Activated T-helper 1 cell treated with anti-CD3 and anti-CD28 coated beads, Interleukin-12 subunit alpha, Interleukin-12 subunit beta, Interleukin-2, Interleukin-4 antibody, amounts not matched to agents 30 ng/mL and 10 ng/mL and 1 ng/mL, durations not matched to agents 14 hours and 24 hours and 36 hours (primary cell): ENCODE data around the gene TTR. TPM values are rescaled to one million over a fixed set of nuclear protein-coding genes. Genes with fewer than 3 reads are reported as not detected.

Experiments
- DNase-seq: peaks from one replicate; pipeline ENCODE4 v3.0.0; 2021; ENCODE audit warnings: low spot score
- H3K27ac Mint-ChIP-seq: one replicate; pipeline ENCODE4 v1.8.0; 2021; ENCODE audit warnings: mild to moderate bottlenecking, mixed read lengths
- H3K27me3 Mint-ChIP-seq: one replicate; pipeline ENCODE4 v1.8.0; 2022; ENCODE audit warnings: mild to moderate bottlenecking, moderate library complexity, mixed read lengths; ENCODE audit not compliant: insufficient read depth
- H3K36me3 Mint-ChIP-seq: one replicate; pipeline ENCODE4 v1.8.0; 2021; ENCODE audit warnings: low read depth, mixed read lengths
- H3K4me1 Mint-ChIP-seq: one replicate; pipeline ENCODE4 v1.8.0; 2021; ENCODE audit warnings: low read depth, mixed read lengths
- H3K4me3 Mint-ChIP-seq: one replicate; pipeline ENCODE4 v1.8.0; 2021; ENCODE audit warnings: mild to moderate bottlenecking, moderate library complexity, mixed read lengths
- H3K9me3 Mint-ChIP-seq: one replicate; pipeline ENCODE4 v1.8.0; 2021; ENCODE audit warnings: mixed read lengths
- intact Hi-C: fragments of 100-400 bp; cut with micrococcal nuclease; formaldehyde crosslinking; loops from one replicate; pipeline ENCODE4 v1.15.1; 2024
- total RNA-seq: library from RNA; stranded (reverse); gene quantifications from 2 replicates; pipeline ENCODE4 v1.2.3, GENCODE V29; 2022

Gene TTR
- total RNA-seq, 1 donor from 2014 or later = not detected

DNA sequence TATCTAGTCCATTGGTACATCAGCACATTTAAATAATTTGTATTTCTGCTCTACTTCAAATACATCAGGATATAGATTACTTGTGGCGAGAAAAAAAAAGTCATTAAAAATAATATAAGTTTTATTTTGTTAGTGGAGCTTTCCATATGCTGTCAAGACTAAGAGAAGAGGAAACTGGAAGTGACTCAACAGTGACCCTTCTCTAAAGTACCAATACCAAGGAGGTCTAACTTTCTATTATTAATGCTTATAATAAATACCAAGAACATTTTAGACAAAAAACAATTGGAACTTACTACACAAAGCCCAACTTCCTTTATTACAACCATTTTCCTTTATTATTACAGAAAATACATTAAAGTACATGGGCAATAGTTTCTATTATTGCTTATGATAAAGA is 39.8 kb downstream of the TTR start:
- H3K27me3 Mint-ChIP-seq = peaks cover 5% of the 10 kb centered on the region
- no peak for DNase-seq
- H3K4me1 Mint-ChIP-seq = peaks cover 15% of the 10 kb centered on the region
- intact Hi-C loops = no loop called here
- no peaks in the 10 kb centered on the region for H3K9me3 Mint-ChIP-seq
- no peak overlapping the region for H3K4me3 Mint-ChIP-seq
- H3K27ac Mint-ChIP-seq = no peak overlapping the region
- no peaks in the 10 kb centered on the region for H3K36me3 Mint-ChIP-seq

DNA sequence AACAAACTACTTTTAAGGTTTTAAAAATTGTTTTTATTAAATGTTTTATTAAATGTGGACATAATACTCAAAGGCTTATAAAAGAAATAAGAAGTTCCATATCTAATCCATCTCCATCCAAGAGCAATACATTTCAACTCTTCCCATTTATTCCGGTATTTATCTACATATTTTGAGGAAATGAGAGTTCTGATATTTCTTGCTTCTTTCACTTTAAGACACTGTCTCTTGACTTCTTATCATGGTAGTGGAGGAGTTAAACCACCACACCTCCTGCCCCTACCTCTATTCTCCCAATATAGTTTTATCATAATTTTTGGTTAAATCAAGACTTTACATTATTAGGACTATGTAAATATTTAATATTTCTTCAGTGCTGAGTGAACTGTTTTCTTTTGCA is 40.7 kb downstream of the TTR start:
- peaks cover 2% of the 10 kb centered on the region for H3K36me3 Mint-ChIP-seq
- peaks cover 15% of the 10 kb centered on the region for H3K4me1 Mint-ChIP-seq
- intact Hi-C loops = no loop called here
- no peak for DNase-seq
- H3K27me3 Mint-ChIP-seq = peaks cover 5% of the 10 kb centered on the region
- no peak overlapping the region for H3K27ac Mint-ChIP-seq
- no peaks in the 10 kb centered on the region for H3K9me3 Mint-ChIP-seq
- H3K4me3 Mint-ChIP-seq = no peak overlapping the region

DNA sequence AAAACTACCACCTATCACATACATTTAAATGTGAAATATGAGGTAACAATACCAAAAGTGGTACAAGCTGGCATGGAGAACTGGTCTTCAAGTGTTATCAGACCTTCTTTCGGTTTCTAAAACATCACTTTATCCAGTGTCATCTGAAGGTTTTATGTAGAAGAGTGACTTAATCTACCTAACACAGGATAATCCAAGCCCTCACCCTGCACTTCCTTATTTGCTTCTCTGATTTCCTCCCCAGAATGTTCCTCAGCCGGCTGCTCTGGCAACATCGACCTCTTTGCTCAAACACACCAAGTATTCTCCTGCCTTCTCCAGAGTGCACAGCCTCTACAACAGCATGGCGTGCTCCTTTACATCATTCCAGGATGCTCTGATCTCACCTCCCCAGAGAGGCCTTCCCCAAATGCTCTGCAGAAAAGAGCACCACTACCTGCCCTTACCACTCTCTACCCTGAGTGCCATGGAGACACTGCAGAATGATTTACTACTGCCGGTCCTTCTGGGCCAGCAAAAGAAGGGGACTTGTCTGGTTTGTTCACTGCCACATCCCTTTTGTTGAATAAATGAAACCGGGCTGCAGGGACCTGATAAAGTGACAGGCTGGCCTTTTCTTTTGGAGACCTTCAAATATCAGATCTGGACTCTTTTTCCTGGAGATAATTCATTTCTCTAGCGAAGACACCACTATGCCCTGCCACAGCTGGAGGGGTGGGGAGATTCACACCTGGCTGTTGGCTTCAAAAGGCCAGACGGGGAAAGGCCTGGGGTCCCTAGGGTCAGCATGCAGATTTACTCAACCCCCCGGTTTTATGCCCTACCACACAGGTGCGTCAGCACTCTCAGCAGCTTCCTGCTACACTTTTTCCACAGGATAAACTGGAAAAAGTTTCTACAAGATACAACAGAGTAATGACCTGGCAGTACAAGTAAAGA is 42.0 kb downstream of the TTR start:
- no peak for DNase-seq
- H3K36me3 Mint-ChIP-seq = peaks cover 2% of the 10 kb centered on the region
- no peak overlapping the region for H3K27ac Mint-ChIP-seq
- H3K9me3 Mint-ChIP-seq = no peaks in the 10 kb centered on the region
- no peak overlapping the region for H3K4me3 Mint-ChIP-seq
- H3K27me3 Mint-ChIP-seq = peaks cover 5% of the 10 kb centered on the region
- intact Hi-C loops = no loop called here
- peaks cover 15% of the 10 kb centered on the region for H3K4me1 Mint-ChIP-seq

DNA sequence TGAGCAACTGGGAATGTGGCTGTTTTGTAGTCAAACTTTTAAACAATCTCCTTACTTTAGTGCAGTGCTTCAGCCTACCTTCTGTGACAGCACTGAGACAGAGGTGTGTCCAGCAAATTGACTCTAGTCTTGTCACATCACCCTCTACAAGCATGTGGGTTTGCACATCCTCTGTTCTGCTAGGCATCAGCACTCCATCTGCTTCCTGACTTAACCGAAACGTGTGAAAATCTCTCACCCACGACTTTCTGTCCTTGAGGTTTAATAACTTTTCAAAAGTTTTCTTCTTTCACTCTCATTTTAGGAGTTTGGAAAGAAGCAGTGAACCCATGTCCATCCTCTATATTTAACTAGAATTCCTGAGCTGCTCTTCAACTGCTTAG is 42.6 kb downstream of the TTR start:
- Mint-ChIP-seq H3K4me1 (peaks cover 15% of the 10 kb centered on the region), H3K36me3 (peaks cover 2% of the 10 kb centered on the region), H3K9me3 (no peaks in the 10 kb centered on the region), H3K27me3 (peaks cover 5% of the 10 kb centered on the region), H3K27ac (no peak overlapping the region), H3K4me3 (no peak overlapping the region)
- intact Hi-C loops = no loop called here
- DNase-seq = no peak

DNA sequence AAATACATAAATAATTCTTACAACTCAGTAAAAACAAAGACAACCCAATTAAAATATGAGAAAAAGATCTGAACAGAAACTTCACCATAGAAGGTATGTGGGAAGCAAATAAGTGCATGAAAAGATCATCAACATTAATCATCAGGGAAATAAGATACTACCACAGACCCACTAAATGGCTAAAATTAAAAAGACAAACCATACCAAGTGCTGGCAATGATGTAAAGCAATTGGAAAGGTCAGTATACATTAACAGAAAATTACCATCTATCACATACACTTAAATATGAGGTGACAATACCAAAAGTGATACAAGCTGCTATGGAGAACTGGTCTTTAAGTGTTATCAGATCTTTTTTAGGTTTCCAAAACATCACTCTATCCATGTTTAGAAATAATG is 44.7 kb downstream of the TTR start:
- Mint-ChIP-seq H3K4me1 (peaks cover 15% of the 10 kb centered on the region), H3K27me3 (peaks cover 2% of the 10 kb centered on the region), H3K9me3 (no peaks in the 10 kb centered on the region), H3K36me3 (peaks cover 2% of the 10 kb centered on the region), H3K4me3 (no peak overlapping the region), H3K27ac (no peak overlapping the region)
- intact Hi-C loops = no loop called here
- no peak for DNase-seq

DNA sequence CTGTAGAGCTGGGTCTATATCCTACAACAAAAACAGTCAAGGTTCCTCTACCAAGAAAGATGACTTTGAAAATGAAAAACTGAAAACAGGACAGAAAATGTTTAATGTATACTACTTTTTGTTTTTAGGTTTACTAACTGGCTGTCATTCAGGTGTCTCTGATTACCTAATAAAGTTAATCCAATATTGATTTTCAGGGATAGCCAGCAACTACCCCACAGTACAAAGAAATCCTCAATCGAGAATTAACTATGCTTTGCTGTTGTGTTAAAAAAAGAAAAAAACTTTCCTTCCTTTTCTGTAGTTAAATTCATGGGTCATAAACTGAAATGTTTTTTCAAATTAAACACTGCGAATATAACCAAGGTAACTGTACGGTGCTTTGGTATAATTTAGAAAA is 45.8 kb downstream of the TTR start:
- intact Hi-C loops = no loop called here
- Mint-ChIP-seq H3K4me1 (peaks cover 15% of the 10 kb centered on the region), H3K4me3 (no peak overlapping the region), H3K9me3 (no peaks in the 10 kb centered on the region), H3K27me3 (peaks cover 2% of the 10 kb centered on the region), H3K27ac (no peak overlapping the region), H3K36me3 (peaks cover 2% of the 10 kb centered on the region)
- no peak for DNase-seq

DNA sequence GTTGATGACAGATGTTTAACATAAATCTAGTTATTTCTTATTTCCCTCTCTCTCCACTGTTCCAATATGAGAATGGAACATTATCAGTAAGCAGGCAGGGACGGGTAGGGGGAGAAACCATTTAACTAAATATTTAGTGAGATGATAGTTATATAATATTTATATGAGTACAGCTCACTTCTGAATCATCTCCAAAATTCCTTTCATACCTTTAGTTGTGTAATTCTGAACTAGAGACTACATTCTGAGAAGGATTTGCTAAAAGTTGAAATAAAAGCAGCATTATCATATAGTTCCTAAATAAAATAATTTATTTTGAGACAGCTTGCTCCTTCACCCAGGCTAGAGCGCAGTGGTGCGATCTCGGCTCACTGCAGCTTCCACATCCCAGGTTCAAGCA is 51.3 kb downstream of the TTR start:
- Mint-ChIP-seq H3K4me3 (no peak overlapping the region), H3K36me3 (no peaks in the 10 kb centered on the region), H3K27me3 (peaks cover 2% of the 10 kb centered on the region), H3K9me3 (no peaks in the 10 kb centered on the region), H3K4me1 (peaks cover 11% of the 10 kb centered on the region), H3K27ac (no peak overlapping the region)
- intact Hi-C loops = no loop called here
- no peak for DNase-seq

DNA sequence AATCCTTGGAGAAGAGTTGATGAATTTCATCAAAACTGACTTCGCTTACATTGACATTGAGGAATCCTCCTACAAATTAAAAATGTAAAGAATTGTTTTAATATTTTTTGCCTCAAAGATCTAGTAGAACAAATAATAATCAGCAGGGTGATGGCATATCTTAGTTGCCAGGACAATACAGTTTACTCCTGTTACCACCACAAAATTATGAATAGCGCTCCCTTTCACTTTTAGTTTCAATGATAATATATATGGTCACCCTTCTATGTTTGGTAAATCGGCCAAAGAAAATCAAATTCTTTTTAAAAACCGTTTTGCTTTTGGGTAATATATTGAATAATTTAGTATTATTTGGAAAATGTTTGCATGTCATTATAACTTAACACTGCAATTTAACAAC is 53.7 kb downstream of the TTR start:
- peaks cover 8% of the 10 kb centered on the region for H3K27me3 Mint-ChIP-seq
- no peaks in the 10 kb centered on the region for H3K36me3 Mint-ChIP-seq
- no peak overlapping the region for H3K4me3 Mint-ChIP-seq
- intact Hi-C loops = loop anchor here (5.0 kb wide), 1 partner anchor 37 kb away; the partner anchor contains the start of gene B4GALT6
- H3K9me3 Mint-ChIP-seq = no peaks in the 10 kb centered on the region
- peaks cover 11% of the 10 kb centered on the region for H3K4me1 Mint-ChIP-seq
- no peak for DNase-seq
- no peak overlapping the region for H3K27ac Mint-ChIP-seq

DNA sequence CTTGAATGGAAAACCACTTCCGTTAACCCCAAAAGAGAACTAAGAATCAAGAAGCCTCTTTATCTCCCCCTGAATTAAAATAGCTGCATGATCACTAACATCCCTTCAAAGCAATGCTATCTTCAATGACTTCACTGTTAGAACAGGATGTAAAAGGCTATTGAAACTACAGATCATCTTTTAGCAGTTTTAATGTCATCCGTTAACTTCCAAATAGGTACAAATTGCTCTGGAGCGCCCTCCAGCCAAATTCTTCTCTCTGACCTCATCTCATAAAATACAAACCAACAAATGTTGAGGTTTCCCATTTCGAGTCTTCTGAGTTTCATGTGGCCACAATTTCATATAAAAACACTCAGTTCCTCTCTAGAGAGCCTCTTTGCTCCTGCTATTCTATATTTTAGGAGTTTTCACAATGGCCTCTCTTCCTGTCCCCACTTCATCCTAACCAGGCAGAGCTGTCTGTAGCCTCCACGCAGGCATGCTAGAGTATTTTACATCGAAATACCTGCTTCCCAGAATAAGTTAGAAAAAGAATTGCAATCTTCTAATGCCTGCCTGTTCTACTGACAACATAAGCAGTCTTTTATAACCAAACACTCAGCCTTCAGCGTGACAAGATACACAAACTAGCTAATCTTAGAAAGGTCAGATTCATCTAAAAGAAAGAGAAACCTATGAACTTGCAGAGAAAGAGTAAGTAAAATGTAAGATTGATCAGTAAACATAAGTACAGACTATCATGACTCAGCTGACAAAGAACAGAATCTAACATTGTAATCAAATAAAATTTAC is 54.9 kb downstream of the TTR start:
- Mint-ChIP-seq H3K9me3 (no peaks in the 10 kb centered on the region), H3K4me3 (no peak overlapping the region), H3K36me3 (no peaks in the 10 kb centered on the region), H3K27me3 (peaks cover 9% of the 10 kb centered on the region), H3K27ac (no peak overlapping the region), H3K4me1 (peaks cover 11% of the 10 kb centered on the region)
- DNase-seq = no peak
- intact Hi-C loops = loop anchor here (5.0 kb wide), 1 partner anchor 36 kb away; the partner anchor contains the start of gene B4GALT6

DNA sequence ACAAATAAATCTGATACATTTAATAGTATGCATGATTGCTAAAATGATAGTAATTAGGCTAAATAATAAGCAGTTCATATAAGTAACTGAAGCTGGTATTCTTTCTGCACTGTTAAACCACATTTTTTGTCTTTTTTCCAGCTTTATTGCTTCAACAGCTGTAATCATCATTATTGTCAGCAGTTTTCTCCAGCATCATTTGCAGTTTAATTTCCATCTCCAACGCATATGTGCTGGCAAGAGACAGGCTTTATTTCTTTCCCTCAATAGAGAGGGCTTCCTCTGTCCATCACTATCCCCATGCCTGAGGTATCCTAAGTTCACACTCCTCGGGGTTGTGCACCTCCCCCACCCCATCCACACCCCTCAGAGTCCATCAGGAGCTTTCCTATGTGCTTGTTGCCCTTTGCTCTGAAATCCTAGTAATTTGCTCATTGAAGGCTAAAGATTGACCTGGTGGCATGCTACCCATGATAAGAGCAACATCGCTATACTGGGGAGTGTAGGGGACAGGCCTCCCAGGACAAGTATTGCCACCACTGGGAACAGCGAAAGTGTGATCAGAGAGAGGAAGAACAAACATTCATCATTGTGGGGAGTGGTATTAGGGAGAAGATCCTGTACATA is 55.6 kb downstream of the TTR start:
- peaks cover 11% of the 10 kb centered on the region for H3K4me1 Mint-ChIP-seq
- no peak overlapping the region for H3K4me3 Mint-ChIP-seq
- no peaks in the 10 kb centered on the region for H3K9me3 Mint-ChIP-seq
- no peaks in the 10 kb centered on the region for H3K36me3 Mint-ChIP-seq
- DNase-seq = no peak
- H3K27ac Mint-ChIP-seq = no peak overlapping the region
- intact Hi-C loops = loop anchor here (5.0 kb wide), 1 partner anchor 35 kb away; the partner anchor contains the start of gene B4GALT6
- H3K27me3 Mint-ChIP-seq = peaks cover 11% of the 10 kb centered on the region
